NT2/D1 (cell line): ENCODE results near the gene HIBADH.

Source experiments
- DNase-seq: peaks from one replicate; pipeline ENCODE4 v3.0.0-alpha.2; 2011; ENCODE audit warnings: low read depth, low spot score
- H3K27me3 ChIP-seq: 2 replicates; pipeline ENCODE4 v1.6.0; 2011; ENCODE audit warnings: mild to moderate bottlenecking; ENCODE audit not compliant: insufficient read length, insufficient read depth
- H3K36me3 ChIP-seq: 2 replicates; pipeline ENCODE4 v1.6.1; 2011; ENCODE audit warnings: mild to moderate bottlenecking, low read length, mixed read lengths; ENCODE audit not compliant: insufficient read depth, insufficient read length
- H3K4me1 ChIP-seq: 2 replicates; pipeline ENCODE4 v1.5.1; 2011; ENCODE audit not compliant: insufficient read depth, insufficient read length
- H3K4me3 ChIP-seq: 2 replicates; pipeline ENCODE4 v1.5.1; 2011; ENCODE audit warnings: low read depth; ENCODE audit not compliant: insufficient read length
- H3K9ac ChIP-seq: 2 replicates; pipeline ENCODE4 v1.6.0; 2011; ENCODE audit warnings: low read depth; ENCODE audit not compliant: insufficient read length
- H3K9me3 ChIP-seq: 2 replicates; pipeline ENCODE4 v1.5.1; 2011; ENCODE audit warnings: mild to moderate bottlenecking, low read length; ENCODE audit not compliant: insufficient read depth
- SUZ12 ChIP-seq: IDR thresholded peaks from 2 replicates; pipeline ENCODE4 v1.6.1; 2011; ENCODE audit not compliant: insufficient read length, insufficient read depth; ENCODE audit errors: extremely low read depth
- YY1 ChIP-seq: IDR thresholded peaks from 2 replicates; pipeline ENCODE4 v1.6.1; 2011; ENCODE audit not compliant: insufficient read length, insufficient read depth
- ZNF274 ChIP-seq: IDR thresholded peaks from 2 replicates; pipeline ENCODE4 v1.6.1; 2011; ENCODE audit warnings: mild to moderate bottlenecking, low read depth, low read length

HIBADH gene

DNA sequence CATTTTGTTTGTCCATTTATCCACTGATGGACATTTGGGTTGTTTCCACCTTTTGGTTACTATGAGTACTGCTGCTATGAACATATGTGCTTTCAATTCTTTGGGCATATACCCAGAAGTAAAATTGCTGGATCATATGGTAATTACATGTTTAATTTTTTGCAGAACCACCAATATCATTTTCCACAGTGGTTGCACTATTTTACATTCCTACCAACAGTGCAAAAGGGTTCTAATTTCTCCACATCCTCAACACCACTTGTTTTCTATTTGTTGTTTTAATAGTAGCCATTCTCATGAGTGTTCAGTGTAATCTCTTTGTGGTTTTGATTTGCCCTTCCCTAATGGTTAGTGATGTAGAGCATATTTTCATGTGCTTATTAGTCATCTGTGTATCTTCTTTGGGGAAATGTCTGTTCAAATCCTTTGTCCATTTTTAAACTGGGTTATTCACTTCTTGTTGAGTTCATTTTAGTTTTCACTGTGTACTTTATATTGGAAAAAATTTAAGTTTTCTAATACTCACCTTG is 101.9 kb downstream of the HIBADH start:
- no peak for TF ChIP-seq SUZ12
- no peak for TF ChIP-seq ZNF274
- no peak for TF ChIP-seq YY1
- no peaks in the 10 kb centered on the region for H3K4me1 ChIP-seq
- H3K9me3 ChIP-seq, result peaks cover 3% of the 10 kb centered on the region; the same call in 1 of the 2 replicates
- no peak overlapping the region for H3K4me3 ChIP-seq
- DNase-seq, result no peak
- H3K27me3 ChIP-seq, result peaks cover 2% of the 10 kb centered on the region
- H3K9ac ChIP-seq, result no peak overlapping the region
- no peaks in the 10 kb centered on the region for H3K36me3 ChIP-seq

DNA sequence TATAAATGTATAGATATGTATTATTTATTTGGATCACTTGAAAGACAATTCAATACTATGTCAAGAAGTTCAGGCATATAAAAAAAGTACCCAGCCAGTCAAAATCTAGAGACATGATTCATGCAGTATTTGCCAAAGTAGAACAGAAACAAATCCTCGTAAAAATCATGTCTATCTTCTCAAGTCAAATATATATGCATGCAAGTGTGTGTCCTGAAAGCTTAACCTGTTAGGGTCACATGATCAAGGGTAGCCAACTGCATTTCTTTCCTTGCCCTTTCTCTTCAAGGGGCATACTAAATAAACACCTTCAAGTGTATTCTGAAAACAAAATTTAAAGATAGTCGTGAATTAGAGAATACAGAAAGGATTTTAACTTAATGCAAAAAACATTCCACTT is 107.0 kb downstream of the HIBADH start:
- TF ChIP-seq ZNF274 (no peak), YY1 (no peak), SUZ12 (no peak)
- no peak overlapping the region for H3K4me3 ChIP-seq
- no peaks in the 10 kb centered on the region for H3K36me3 ChIP-seq
- no peaks in the 10 kb centered on the region for H3K27me3 ChIP-seq
- no peak overlapping the region for H3K9ac ChIP-seq
- no peaks in the 10 kb centered on the region for H3K9me3 ChIP-seq
- DNase-seq, result no peak
- H3K4me1 ChIP-seq, result no peaks in the 10 kb centered on the region

DNA sequence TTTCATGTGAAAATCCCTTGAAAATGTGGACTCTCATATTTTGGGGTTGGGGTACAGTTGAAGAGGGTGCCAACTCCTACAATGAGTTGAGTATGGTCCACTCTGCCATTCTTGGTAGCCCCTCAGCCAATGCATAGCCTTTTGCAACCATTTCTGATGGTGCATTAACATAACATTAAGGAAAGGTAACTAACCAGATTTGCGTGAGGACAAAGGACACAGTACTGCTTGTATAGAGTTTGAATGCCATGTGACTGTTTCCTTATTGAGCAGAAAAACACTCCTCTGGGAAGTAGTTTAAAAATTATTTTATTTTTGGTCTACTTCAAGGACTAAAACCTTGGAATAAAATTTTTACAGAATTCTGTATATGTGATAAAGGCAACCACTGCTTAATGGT is 107.9 kb downstream of the HIBADH start:
- no peaks in the 10 kb centered on the region for H3K36me3 ChIP-seq
- H3K27me3 ChIP-seq, result no peaks in the 10 kb centered on the region
- no peaks in the 10 kb centered on the region for H3K4me1 ChIP-seq
- no peak for DNase-seq
- no peak overlapping the region for H3K4me3 ChIP-seq
- no peak for TF ChIP-seq YY1
- TF ChIP-seq ZNF274, result no peak
- H3K9me3 ChIP-seq, result no peaks in the 10 kb centered on the region
- H3K9ac ChIP-seq, result no peak overlapping the region

DNA sequence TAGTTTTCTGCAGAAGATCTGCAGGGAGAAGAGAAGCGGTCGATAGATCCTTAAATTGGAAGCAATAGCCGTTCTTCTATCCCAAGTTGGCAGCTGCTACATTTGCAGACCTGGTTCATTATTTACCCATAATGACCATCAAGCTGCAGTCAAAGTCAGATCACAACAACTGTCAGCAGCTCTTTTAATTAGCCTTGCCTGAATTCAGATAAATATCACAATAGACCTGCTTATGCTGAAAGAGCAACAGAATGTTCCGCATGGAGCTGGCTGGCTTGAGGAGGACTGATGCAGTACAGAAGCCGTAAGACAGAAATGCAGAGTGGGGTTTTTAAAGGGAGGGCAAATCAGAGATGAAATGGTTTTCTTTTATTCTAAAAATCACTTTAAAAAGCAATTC is 109.4 kb downstream of the HIBADH start:
- Histone ChIP-seq H3K27me3 (no peaks in the 10 kb centered on the region), H3K4me3 (no peak overlapping the region), H3K9ac (no peak overlapping the region), H3K36me3 (no peaks in the 10 kb centered on the region), H3K4me1 (no peaks in the 10 kb centered on the region), H3K9me3 (no peaks in the 10 kb centered on the region)
- DNase-seq, result no peak
- TF ChIP-seq YY1 (no peak), SUZ12 (no peak), ZNF274 (no peak)

DNA sequence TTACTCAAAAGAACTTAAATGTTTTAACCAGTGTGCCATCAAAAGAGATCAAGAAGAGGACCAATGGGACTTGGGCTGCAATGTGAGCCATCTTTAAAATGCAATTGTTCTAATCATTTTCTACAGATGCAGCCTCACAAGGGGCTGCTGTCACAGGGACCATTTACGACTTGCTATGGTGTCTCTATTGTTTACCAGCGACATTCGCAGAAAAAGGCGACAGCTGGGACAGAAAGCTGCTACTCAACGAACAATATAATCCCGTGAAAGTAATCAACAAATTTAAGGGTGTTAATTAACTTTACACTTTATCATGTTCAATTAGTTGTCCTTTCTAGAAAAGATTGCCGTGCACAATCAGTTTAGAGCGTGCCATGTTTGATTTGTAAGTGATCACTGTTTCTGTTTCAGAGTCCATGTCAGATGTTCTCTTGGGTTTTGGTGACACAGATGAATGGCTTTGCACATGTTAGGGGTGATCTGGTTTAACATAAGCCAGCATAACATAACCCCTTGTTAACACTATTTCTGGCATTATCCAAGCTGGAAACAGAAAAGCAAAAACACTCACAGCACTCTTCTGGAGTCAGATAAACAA is 110.8 kb downstream of the HIBADH start:
- no peak overlapping the region for H3K4me3 ChIP-seq
- no peaks in the 10 kb centered on the region for H3K9me3 ChIP-seq
- no peak for DNase-seq
- no peaks in the 10 kb centered on the region for H3K27me3 ChIP-seq
- TF ChIP-seq SUZ12, result no peak
- no peak for TF ChIP-seq ZNF274
- TF ChIP-seq YY1, result no peak
- no peak overlapping the region for H3K9ac ChIP-seq
- H3K36me3 ChIP-seq, result no peaks in the 10 kb centered on the region
- H3K4me1 ChIP-seq, result no peaks in the 10 kb centered on the region

DNA sequence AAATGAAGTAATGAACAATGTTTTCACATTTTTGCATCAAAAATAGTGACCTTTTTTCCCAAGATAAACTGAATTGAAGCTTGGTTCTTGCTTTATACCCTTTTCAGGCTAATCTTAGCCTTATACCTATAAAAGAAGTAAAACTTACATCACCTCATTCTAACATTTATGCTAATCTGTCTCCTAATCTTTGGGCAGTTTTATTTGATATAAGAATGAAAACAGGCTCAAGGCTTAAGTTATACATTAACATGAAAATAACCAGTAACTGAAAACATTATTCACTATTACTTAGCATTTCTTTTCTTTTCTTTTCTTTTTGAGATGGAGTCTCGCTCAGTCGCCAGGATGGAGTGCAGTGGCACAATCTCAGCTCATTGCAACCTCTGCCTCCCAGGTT is 113.1 kb downstream of the HIBADH start:
- Histone ChIP-seq H3K4me3 (no peak overlapping the region), H3K9me3 (no peaks in the 10 kb centered on the region), H3K27me3 (no peaks in the 10 kb centered on the region), H3K36me3 (no peaks in the 10 kb centered on the region), H3K9ac (no peak overlapping the region), H3K4me1 (no peaks in the 10 kb centered on the region)
- DNase-seq, result no peak
- TF ChIP-seq ZNF274 (no peak), YY1 (no peak), SUZ12 (no peak)

DNA sequence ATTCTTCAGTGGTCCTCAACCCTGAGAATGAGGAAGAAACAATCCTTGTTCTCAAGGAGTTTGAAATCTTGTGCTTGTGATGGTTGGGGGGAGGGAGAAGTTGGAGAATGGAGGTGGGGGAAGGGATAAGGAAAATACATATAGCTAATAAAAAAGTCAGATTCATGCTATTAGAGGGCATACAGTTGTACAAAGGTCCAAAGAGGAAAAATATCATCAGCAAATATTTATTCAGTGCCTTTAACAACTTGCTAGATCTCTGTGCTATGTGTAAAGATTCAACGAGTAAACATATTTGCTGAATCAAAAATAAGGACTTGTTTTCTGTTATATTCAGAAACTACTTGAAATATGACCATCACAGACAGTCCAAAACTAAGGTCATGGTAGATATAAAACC is 114.4 kb downstream of the HIBADH start:
- Histone ChIP-seq H3K36me3 (no peaks in the 10 kb centered on the region), H3K9ac (no peak overlapping the region), H3K4me1 (no peaks in the 10 kb centered on the region), H3K4me3 (no peak overlapping the region), H3K27me3 (no peaks in the 10 kb centered on the region), H3K9me3 (no peaks in the 10 kb centered on the region)
- DNase-seq, result no peak
- TF ChIP-seq YY1, result no peak
- TF ChIP-seq ZNF274, result no peak
- no peak for TF ChIP-seq SUZ12

DNA sequence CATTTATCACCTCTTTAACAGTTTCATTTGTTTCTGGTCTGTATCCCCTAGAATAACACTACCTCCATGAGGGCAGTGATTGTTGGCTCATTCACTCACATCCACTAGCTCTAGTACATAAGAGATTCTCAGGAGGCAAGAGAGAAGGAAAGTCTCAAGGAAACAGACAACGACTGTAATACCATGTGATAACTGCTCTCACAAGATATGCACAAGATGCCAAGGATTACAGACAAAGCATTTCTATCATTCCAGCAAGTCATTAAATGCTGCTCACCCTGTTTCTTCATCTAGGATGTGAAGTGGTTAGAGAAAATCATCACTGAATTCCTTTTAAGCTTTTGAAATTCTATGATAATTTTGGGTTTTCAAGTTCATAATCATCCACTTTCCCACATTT is 115.3 kb downstream of the HIBADH start:
- Histone ChIP-seq H3K9ac (no peak overlapping the region), H3K4me1 (no peaks in the 10 kb centered on the region), H3K36me3 (peaks cover 2% of the 10 kb centered on the region), H3K9me3 (no peaks in the 10 kb centered on the region; the same call in 1 of the 2 replicates), H3K27me3 (no peaks in the 10 kb centered on the region), H3K4me3 (no peak overlapping the region)
- TF ChIP-seq YY1 (no peak), SUZ12 (no peak), ZNF274 (no peak)
- DNase-seq, result no peak
